Small intestine (tissue), 7 donors: Measurements from ENCODE around the gene PALMD. TPM values are rescaled to one million over a fixed set of nuclear protein-coding genes. Genes with fewer than 3 reads are reported as not detected.

Experiments used
- DNase-seq, 2 donors: peaks; one replicate each; pipeline versions ENCODE4 v3.0.0 to v3.0.0-alpha.2; 2013
- FAIRE-seq: peaks from 2 replicates; lab custom pipeline; 2012; peaks lifted over from hg19 to GRCh38; lab: Jason Lieb, UNC
- H3K27ac ChIP-seq, 3 donors: one replicate each; pipeline ENCODE4 v1.5.1; 2013; ENCODE audit warnings: low read length in 2 of 3, mild to moderate bottlenecking in 2 of 3, control low read depth in 1 of 3, inconsistent platforms in 1 of 3, low read depth in 1 of 3, moderate library complexity in 1 of 3
- H3K27me3 ChIP-seq, 3 donors: one replicate each; pipeline ENCODE4 v1.6.1; 2013; ENCODE audit warnings: low read length in 3 of 3, inconsistent platforms in 1 of 3; ENCODE audit not compliant: control insufficient read depth in 3 of 3, insufficient read depth in 3 of 3
- H3K36me3 ChIP-seq, 3 donors: one replicate each; pipeline ENCODE4 v1.6.1; 2013; ENCODE audit warnings: low read length in 3 of 3, inconsistent platforms in 1 of 3, low read depth in 1 of 3, mild to moderate bottlenecking in 1 of 3, moderate library complexity in 1 of 3; ENCODE audit not compliant: control insufficient read depth in 3 of 3, insufficient read depth in 2 of 3
- H3K4me1 ChIP-seq, 3 donors: one replicate each; pipeline ENCODE4 v1.6.1; 2013; ENCODE audit warnings: low read length in 2 of 3, inconsistent platforms in 1 of 3, low read depth in 1 of 3, mild to moderate bottlenecking in 1 of 3, moderate library complexity in 1 of 3; ENCODE audit not compliant: control insufficient read depth in 3 of 3, insufficient read depth in 2 of 3
- H3K4me3 ChIP-seq, 3 donors: one replicate each; pipeline ENCODE4 v1.5.1; 2013; ENCODE audit warnings: low read length in 3 of 3, control low read depth in 1 of 3, inconsistent platforms in 1 of 3, low read depth in 1 of 3, mild to moderate bottlenecking in 1 of 3, moderate library complexity in 1 of 3
- H3K9me3 ChIP-seq, 2 donors: one replicate each; pipeline ENCODE4 v1.6.1; 2013; ENCODE audit warnings: low read depth in 1 of 2, low read length in 1 of 2; ENCODE audit not compliant: control insufficient read depth in 2 of 2, insufficient read depth in 1 of 2
- WGBS, 3 donors: extraction: QIAGEN DNeasy Blood & Tissue Kit; methylation state at CpG; one replicate each; pipeline ENCODE4 v1.1.7; 2013; 5-methylcytosine and 5-hydroxymethylcytosine counted together
- polyA plus RNA-seq, 4 donors: library from polyadenylated mRNA; stranded (reverse) in 3 of 4; unstranded in 1 of 4; fragments of 200-250 nt in 3 of 4; fragments of 120-200 nt in 1 of 4; gene quantifications; one replicate each; pipeline versions ENCODE4 v1.2.1 to v1.2.3, GENCODE V29; 2013
- donor health status: healthy with polysubstance abuse.
- donor health status: control.
- donor health status: control.
- donor health status: Bipolar disorder and iron deficiency.
- donor health status: healthy.

The PALMD gene
- polyA plus RNA-seq, 4 donors, result 0.67 to 14.5 (median 1.7) TPM

GRCh38 chr1:99639408-99639807 is 6.5 kb upstream of the PALMD start:
- H3K4me3 ChIP-seq, result no peak overlapping the region
- DNase-seq (no peak), FAIRE-seq (no peak)
- peaks cover 0 to 2% (median 0%) of the 10 kb centered on the region in 3 donors for H3K4me1 ChIP-seq
- H3K27me3 ChIP-seq, result no peaks in the 10 kb centered on the region
- no peaks in the 10 kb centered on the region for H3K9me3 ChIP-seq
- no peak overlapping the region for H3K27ac ChIP-seq
- H3K36me3 ChIP-seq, result no peaks in the 10 kb centered on the region

- Histone ChIP-seq H3K4me1 (peaks cover 0 to 2% (median 0%) of the 10 kb centered on the region in 3 donors), H3K27ac (no peak overlapping the region), H3K27me3 (no peaks in the 10 kb centered on the region), H3K4me3 (no peak overlapping the region), H3K9me3 (no peaks in the 10 kb centered on the region), H3K36me3 (no peaks in the 10 kb centered on the region)
- DNase-seq, result no peak
- no peak for FAIRE-seq
These were observed 6.0 kb upstream of the PALMD start for GRCh38 chr1:99639945-99640344.

GRCh38 chr1:99640672-99641071 is 5.2 kb upstream of the PALMD start:
- Histone ChIP-seq H3K4me1 (peaks cover 0 to 2% (median 0%) of the 10 kb centered on the region in 3 donors), H3K4me3 (no peak overlapping the region), H3K9me3 (no peaks in the 10 kb centered on the region), H3K36me3 (no peaks in the 10 kb centered on the region), H3K27me3 (peaks cover 0 to under 1% (median 0%) of the 10 kb centered on the region in 3 donors), H3K27ac (no peak overlapping the region)
- FAIRE-seq (no peak), DNase-seq (no peak)

- FAIRE-seq (no peak), DNase-seq (no peak)
- H3K36me3 ChIP-seq, result no peaks in the 10 kb centered on the region
- H3K9me3 ChIP-seq, result no peaks in the 10 kb centered on the region
- no peak overlapping the region for H3K4me3 ChIP-seq
- peaks cover 0 to 2% (median 2%) of the 10 kb centered on the region in 3 donors for H3K4me1 ChIP-seq
- no peak overlapping the region for H3K27ac ChIP-seq
- peaks cover 0 to 8% (median 4%) of the 10 kb centered on the region in 3 donors for H3K27me3 ChIP-seq
These were observed 4.4 kb upstream of the PALMD start for GRCh38 chr1:99641558-99641957.

GRCh38 chr1:99642053-99642452 is 3.9 kb upstream of the PALMD start:
- Histone ChIP-seq H3K27me3 (peaks cover 0 to 8% (median 4%) of the 10 kb centered on the region in 3 donors), H3K4me1 (peaks cover 0 to 2% (median 0%) of the 10 kb centered on the region in 3 donors), H3K9me3 (no peaks in the 10 kb centered on the region), H3K4me3 (no peak overlapping the region), H3K36me3 (no peaks in the 10 kb centered on the region), H3K27ac (no peak overlapping the region)
- 49 to 71% (median 63%) methylated on average over 7 of the region's 7 CpGs for WGBS, 3 donors
- DNase-seq (no peak), FAIRE-seq (no peak)

- WGBS, 3 donors, result 65 to 90% (median 82%) methylated on average over 1 of the region's 1 CpG
These were observed 2.7 kb upstream of the PALMD start for GRCh38 chr1:99643021-99643779.

GRCh38 chr1:99644279-99645004 is 1.5 kb upstream of the PALMD start:
- peaks cover 0 to 2% (median 0%) of the 10 kb centered on the region in 3 donors for H3K4me1 ChIP-seq
- peaks cover 0 to 8% (median 6%) of the 10 kb centered on the region in 3 donors for H3K27me3 ChIP-seq
- WGBS, 3 donors, result 61 to 74% (median 71%) methylated on average over 2 of the region's 2 CpGs
- H3K36me3 ChIP-seq, result no peaks in the 10 kb centered on the region
- no peak for DNase-seq
- no peaks in the 10 kb centered on the region for H3K9me3 ChIP-seq
- no peak for FAIRE-seq
- no peak overlapping the region for H3K4me3 ChIP-seq
- H3K27ac ChIP-seq, result no peak overlapping the region

More at GRCh38 chr1:99643021-99643779, 2.7 kb upstream of the PALMD start:
- Histone ChIP-seq H3K27ac (no peak overlapping the region), H3K36me3 (no peaks in the 10 kb centered on the region), H3K9me3 (no peaks in the 10 kb centered on the region), H3K4me3 (no peak overlapping the region), H3K27me3 (peaks cover 0 to 8% (median 4%) of the 10 kb centered on the region in 3 donors), H3K4me1 (peaks cover 0 to 2% (median 0%) of the 10 kb centered on the region in 3 donors)
- no peak for DNase-seq
- no peak for FAIRE-seq

GRCh38 chr1:99645203-99645602 is 710 bp upstream of the PALMD start:
- 40 to 67% (median 49%) methylated on average over 5 of the region's 5 CpGs for WGBS, 3 donors
- DNase-seq, result no peak
- Histone ChIP-seq H3K9me3 (no peaks in the 10 kb centered on the region), H3K4me3 (no peak overlapping the region), H3K4me1 (peaks cover 0 to 2% (median 0%) of the 10 kb centered on the region in 3 donors), H3K27ac (no peak overlapping the region), H3K36me3 (no peaks in the 10 kb centered on the region), H3K27me3 (peaks cover 0 to 8% (median 6%) of the 10 kb centered on the region in 3 donors)
- no peak for FAIRE-seq
